ENCODE data around the gene PEMT. TPM values are rescaled to one million over a fixed set of nuclear protein-coding genes. Genes with fewer than 3 reads are reported as not detected.

PEMT gene
- total RNA-seq, 1 donor from 2014 or later: 24.0 TPM

DNA sequence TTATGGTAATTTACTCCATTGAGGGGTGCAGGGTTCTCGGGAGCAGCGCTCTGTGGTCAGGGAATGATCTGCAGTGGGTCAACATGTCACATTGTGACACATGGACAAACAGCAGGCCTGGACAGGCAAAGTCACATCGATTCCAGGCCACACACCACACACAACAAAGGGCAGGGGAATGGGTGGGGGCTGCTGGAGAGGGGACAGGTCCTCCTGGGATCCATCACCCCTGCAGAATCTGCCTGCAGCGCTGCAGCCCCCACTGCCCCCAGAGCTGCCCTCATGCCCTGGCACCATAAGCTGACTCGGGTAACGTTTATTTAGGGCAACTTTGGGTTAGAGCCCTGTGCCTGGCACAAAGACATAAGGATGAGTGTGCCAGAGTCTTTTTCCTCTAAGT is 9.1 kb downstream of the PEMT start:
- H3K4me1 Mint-ChIP-seq (ENCODE audit: low read depth, unreplicated experiment): peaks cover 14% of the 10 kb centered on the region
- no peak overlapping the region for H3K4me3 Mint-ChIP-seq (ENCODE audit: unreplicated experiment)
- DNase-seq: no peak
- H3K27ac Mint-ChIP-seq (ENCODE audit: unreplicated experiment): no peak overlapping the region
- TF ChIP-seq CTCF (IDR thresholded peaks at IDR 0.05; ENCODE audit: partially characterized antibody, unreplicated experiment): no peak
- peaks cover 4% of the 10 kb centered on the region for H3K9me3 Mint-ChIP-seq (ENCODE audit: unreplicated experiment)
- H3K36me3 Mint-ChIP-seq (ENCODE audit: unreplicated experiment): no peaks in the 10 kb centered on the region
- H3K27me3 Mint-ChIP-seq (ENCODE audit: unreplicated experiment): peaks cover 14% of the 10 kb centered on the region

DNA sequence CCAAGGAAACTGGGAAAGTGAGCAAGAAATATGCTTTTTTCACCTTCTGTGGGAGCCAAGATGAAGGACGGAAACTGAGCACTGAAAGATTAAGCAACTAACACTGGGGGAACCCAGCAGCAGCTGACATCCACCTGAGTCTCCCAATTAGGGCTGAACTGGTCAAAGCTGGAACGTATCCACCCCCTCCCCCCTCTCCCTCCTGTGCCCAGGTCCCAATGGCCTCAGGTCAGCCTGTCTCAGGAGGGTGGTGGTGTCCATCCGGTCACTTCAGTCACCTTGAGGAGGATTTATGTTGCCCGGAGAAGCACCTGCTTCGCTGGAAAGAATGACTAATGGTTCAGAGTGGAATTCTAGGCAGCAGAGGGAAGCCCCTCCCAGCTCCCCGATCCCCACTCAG is 10.0 kb downstream of the PEMT start:
- no peak for TF ChIP-seq CTCF (IDR thresholded peaks at IDR 0.05; ENCODE audit: partially characterized antibody, unreplicated experiment)
- Mint-ChIP-seq H3K9me3 (ENCODE audit: unreplicated experiment) (peaks cover 4% of the 10 kb centered on the region), H3K4me3 (ENCODE audit: unreplicated experiment) (peak overlapping the region; percentile 34), H3K36me3 (ENCODE audit: unreplicated experiment) (no peaks in the 10 kb centered on the region), H3K27me3 (ENCODE audit: unreplicated experiment) (peaks cover 9% of the 10 kb centered on the region), H3K27ac (ENCODE audit: unreplicated experiment) (no peak overlapping the region), H3K4me1 (ENCODE audit: low read depth, unreplicated experiment) (peaks cover 14% of the 10 kb centered on the region)
- DNase-seq: no peak

GRCh38 chr17:17580662-17581470 is 10.6 kb downstream of the PEMT start:
- Mint-ChIP-seq H3K4me1 (ENCODE audit: low read depth, unreplicated experiment) (peaks cover 14% of the 10 kb centered on the region), H3K36me3 (ENCODE audit: unreplicated experiment) (no peaks in the 10 kb centered on the region), H3K9me3 (ENCODE audit: unreplicated experiment) (peaks cover 4% of the 10 kb centered on the region), H3K4me3 (ENCODE audit: unreplicated experiment) (peak overlapping the region; percentile 34), H3K27me3 (ENCODE audit: unreplicated experiment) (peaks cover 7% of the 10 kb centered on the region), H3K27ac (ENCODE audit: unreplicated experiment) (no peak overlapping the region)
- no peak for DNase-seq
- TF ChIP-seq CTCF (IDR thresholded peaks at IDR 0.05; ENCODE audit: partially characterized antibody, unreplicated experiment): no peak

DNA sequence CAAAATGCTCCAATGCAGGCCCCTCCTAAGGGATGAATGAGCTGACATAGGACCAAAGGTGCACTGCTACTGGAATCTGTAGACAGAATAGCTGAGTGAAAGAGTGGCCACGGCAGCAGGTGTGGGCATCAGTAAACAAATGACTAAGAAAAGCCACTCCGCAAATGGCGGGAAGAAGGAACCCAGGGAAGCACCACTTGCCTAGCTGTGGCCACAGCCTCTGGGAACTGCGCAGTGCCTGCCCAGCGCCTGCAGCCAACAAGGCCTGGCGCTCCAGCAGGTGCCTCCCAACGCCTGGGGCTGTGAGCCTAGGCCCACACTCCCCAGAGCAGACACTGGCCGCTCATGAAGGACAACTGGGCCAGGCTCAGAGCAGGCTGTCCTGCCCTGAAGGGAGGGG is 11.8 kb downstream of the PEMT start:
- H3K9me3 Mint-ChIP-seq (ENCODE audit: unreplicated experiment): peaks cover 4% of the 10 kb centered on the region
- peaks cover 7% of the 10 kb centered on the region for H3K27me3 Mint-ChIP-seq (ENCODE audit: unreplicated experiment)
- H3K4me3 Mint-ChIP-seq (ENCODE audit: unreplicated experiment): no peak overlapping the region
- no peak overlapping the region for H3K27ac Mint-ChIP-seq (ENCODE audit: unreplicated experiment)
- no peak for DNase-seq
- no peaks in the 10 kb centered on the region for H3K36me3 Mint-ChIP-seq (ENCODE audit: unreplicated experiment)
- TF ChIP-seq CTCF (IDR thresholded peaks at IDR 0.05; ENCODE audit: partially characterized antibody, unreplicated experiment): no peak
- peaks cover 17% of the 10 kb centered on the region for H3K4me1 Mint-ChIP-seq (ENCODE audit: low read depth, unreplicated experiment)

DNA sequence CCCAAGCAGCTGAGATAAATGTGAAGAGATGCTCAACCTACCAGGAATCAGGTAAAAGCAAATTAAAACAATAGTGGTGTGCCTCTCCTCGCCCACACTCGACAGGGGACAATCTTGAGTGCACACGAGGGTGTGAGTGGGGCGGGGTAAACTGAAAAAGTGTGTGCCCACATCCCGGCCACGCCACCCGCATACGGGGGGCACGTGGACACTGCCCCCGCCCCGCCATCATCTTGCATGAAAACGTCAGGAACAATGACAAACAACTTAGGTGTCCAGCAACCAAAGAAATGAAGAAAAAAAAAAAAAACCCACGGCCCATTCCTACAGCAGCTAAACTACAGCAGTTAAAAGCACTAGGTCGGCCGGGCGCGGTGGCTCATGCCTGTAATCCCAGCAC is 14.1 kb downstream of the PEMT start:
- no peak for DNase-seq
- TF ChIP-seq CTCF (IDR thresholded peaks at IDR 0.05; ENCODE audit: partially characterized antibody, unreplicated experiment): no peak
- Mint-ChIP-seq H3K4me1 (ENCODE audit: low read depth, unreplicated experiment) (peaks cover 17% of the 10 kb centered on the region), H3K9me3 (ENCODE audit: unreplicated experiment) (peaks cover 2% of the 10 kb centered on the region), H3K36me3 (ENCODE audit: unreplicated experiment) (no peaks in the 10 kb centered on the region), H3K4me3 (ENCODE audit: unreplicated experiment) (no peak overlapping the region), H3K27me3 (ENCODE audit: unreplicated experiment) (peaks cover 7% of the 10 kb centered on the region), H3K27ac (ENCODE audit: unreplicated experiment) (peak overlapping the region; percentile 33)

Measured in glutamatergic neuron (in vitro differentiated cells).